ENCODE measurements around the gene ST6GAL2. TPM values are rescaled to one million over a fixed set of nuclear protein-coding genes. Genes with fewer than 3 reads are reported as not detected.

Gene ST6GAL2
- total and polyA plus RNA-seq, 4 donors, result 0.02 to 4.0 (median 0.55) TPM

DNA sequence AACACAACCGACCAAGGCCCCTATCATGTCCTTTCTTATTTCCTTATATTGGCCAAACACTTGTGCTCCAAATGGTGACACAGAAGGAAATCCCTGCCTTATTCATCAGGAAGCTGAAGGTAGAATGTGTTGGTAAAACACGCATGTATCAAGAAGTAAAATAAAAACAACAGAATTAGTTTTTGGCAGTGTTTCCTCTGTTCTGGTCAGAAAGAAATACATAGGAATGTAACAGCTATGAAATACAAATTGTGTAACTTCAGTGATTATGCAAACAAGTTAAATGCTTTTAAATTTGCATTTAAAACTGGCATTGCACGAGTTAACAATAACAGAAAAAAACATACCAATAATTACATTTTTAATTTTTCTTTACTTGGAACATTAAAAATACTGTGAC is 19.3 kb downstream of the ST6GAL2 start:
- ATAC-seq (ENCODE audit: insufficient read depth, low FRiP score) (no peak), DNase-seq (peak in 2 of 3 donors; percentile 55 to 72)
- Histone ChIP-seq H3K27me3 (ENCODE audit: control insufficient read depth in 3 of 3, insufficient read depth in 3 of 3, low read length in 2 of 3) (no peaks in the 10 kb centered on the region), H3K36me3 (ENCODE audit: control insufficient read depth in 4 of 4, insufficient read depth in 4 of 4, low read length in 4 of 4) (no peaks in the 10 kb centered on the region), H3K4me1 (ENCODE audit: control insufficient read depth in 5 of 5, insufficient read depth in 5 of 5, low read length in 5 of 5) (peaks cover 0 to 13% (median 0%) of the 10 kb centered on the region in 5 donors), H3K4me3 (no peak overlapping the region), H3K27ac (ENCODE audit: low read depth in 1 of 2, low read length in 1 of 2) (no peak overlapping the region), H3K9ac (ENCODE audit: insufficient read depth in 1 of 2, low read length in 2 of 2) (no peak overlapping the region), H3K9me3 (ENCODE audit: control insufficient read depth in 4 of 4, insufficient read depth in 3 of 4, low read length in 3 of 4) (no peaks in the 10 kb centered on the region)
- no peak for TF ChIP-seq CTCF (IDR thresholded peaks at IDR 0.05; ENCODE audit: control extremely low read depth, extremely low read depth)
- 45 to 62% methylated on average over 3 of the region's 3 CpGs for WGBS, 2 donors

DNA sequence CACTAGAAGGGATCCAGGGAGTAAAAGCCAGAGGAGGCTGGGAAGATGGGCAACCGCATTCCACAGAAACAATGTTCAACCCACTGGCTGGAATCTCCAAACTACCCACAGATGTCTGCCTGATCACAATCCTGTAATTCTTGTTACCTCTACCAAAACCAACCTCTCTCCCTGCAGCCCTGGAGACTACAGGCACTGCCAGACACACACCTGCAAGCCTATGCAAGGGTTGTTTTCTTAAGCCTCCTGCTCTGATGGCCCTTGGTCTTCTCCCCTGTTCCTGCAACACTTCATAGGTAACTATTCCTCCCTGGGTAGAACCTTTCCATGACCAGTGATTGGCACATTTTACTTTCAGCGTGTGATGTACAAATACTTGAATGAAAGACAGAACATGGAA is 21.9 kb downstream of the ST6GAL2 start:
- H3K9me3 ChIP-seq (ENCODE audit: control insufficient read depth in 4 of 4, insufficient read depth in 3 of 4, low read length in 3 of 4), result peaks cover 0 to 2% (median 0%) of the 10 kb centered on the region in 4 donors
- TF ChIP-seq CTCF (IDR thresholded peaks at IDR 0.05; ENCODE audit: control extremely low read depth, extremely low read depth), result no peak
- no peak overlapping the region for H3K9ac ChIP-seq (ENCODE audit: insufficient read depth in 1 of 2, low read length in 2 of 2)
- ATAC-seq (ENCODE audit: insufficient read depth, low FRiP score), result no peak
- 90 to 94% methylated on average over 2 of the region's 2 CpGs for WGBS, 2 donors
- H3K36me3 ChIP-seq (ENCODE audit: control insufficient read depth in 4 of 4, insufficient read depth in 4 of 4, low read length in 4 of 4), result no peaks in the 10 kb centered on the region
- H3K27ac ChIP-seq (ENCODE audit: low read depth in 1 of 2, low read length in 1 of 2), result no peak overlapping the region
- H3K4me1 ChIP-seq (ENCODE audit: control insufficient read depth in 5 of 5, insufficient read depth in 5 of 5, low read length in 5 of 5), result peaks cover 0 to 13% (median 0%) of the 10 kb centered on the region in 5 donors
- no peaks in the 10 kb centered on the region for H3K27me3 ChIP-seq (ENCODE audit: control insufficient read depth in 3 of 3, insufficient read depth in 3 of 3, low read length in 2 of 3)
- H3K4me3 ChIP-seq, result no peak overlapping the region
- DNase-seq, result no peak

- H3K27me3 ChIP-seq (ENCODE audit: control insufficient read depth in 3 of 3, insufficient read depth in 3 of 3, low read length in 2 of 3), result no peaks in the 10 kb centered on the region
- H3K4me3 ChIP-seq, result no peak overlapping the region
- H3K27ac ChIP-seq (ENCODE audit: low read depth in 1 of 2, low read length in 1 of 2), result no peak overlapping the region
- no peak for ATAC-seq (ENCODE audit: insufficient read depth, low FRiP score)
- DNase-seq, result no peak
- peaks cover 0 to 13% (median 0%) of the 10 kb centered on the region in 5 donors for H3K4me1 ChIP-seq (ENCODE audit: control insufficient read depth in 5 of 5, insufficient read depth in 5 of 5, low read length in 5 of 5)
- peaks cover 0 to 7% (median 3%) of the 10 kb centered on the region in 4 donors for H3K9me3 ChIP-seq (ENCODE audit: control insufficient read depth in 4 of 4, insufficient read depth in 3 of 4, low read length in 3 of 4)
- 57 to 67% methylated on average over 8 of the region's 8 CpGs for WGBS, 2 donors
- no peak for TF ChIP-seq CTCF (IDR thresholded peaks at IDR 0.05; ENCODE audit: control extremely low read depth, extremely low read depth)
- H3K9ac ChIP-seq (ENCODE audit: insufficient read depth in 1 of 2, low read length in 2 of 2), result no peak overlapping the region
- H3K36me3 ChIP-seq (ENCODE audit: control insufficient read depth in 4 of 4, insufficient read depth in 4 of 4, low read length in 4 of 4), result no peaks in the 10 kb centered on the region
Measured at GRCh38 chr2:106863387-106863786, 22.6 kb downstream of the ST6GAL2 start.

- H3K4me3 ChIP-seq, result no peak overlapping the region
- no peaks in the 10 kb centered on the region for H3K4me1 ChIP-seq (ENCODE audit: control insufficient read depth in 5 of 5, insufficient read depth in 5 of 5, low read length in 5 of 5)
- no peaks in the 10 kb centered on the region for H3K36me3 ChIP-seq (ENCODE audit: control insufficient read depth in 4 of 4, insufficient read depth in 4 of 4, low read length in 4 of 4)
- 90 to 91% methylated on average over 4 of the region's 4 CpGs for WGBS, 2 donors
- ATAC-seq (ENCODE audit: insufficient read depth, low FRiP score) (no peak), DNase-seq (no peak)
- H3K9ac ChIP-seq (ENCODE audit: insufficient read depth in 1 of 2, low read length in 2 of 2), result no peak overlapping the region
- H3K9me3 ChIP-seq (ENCODE audit: control insufficient read depth in 4 of 4, insufficient read depth in 3 of 4, low read length in 3 of 4), result peaks cover 0 to 9% (median 3%) of the 10 kb centered on the region in 4 donors
- TF ChIP-seq CTCF (IDR thresholded peaks at IDR 0.05; ENCODE audit: control extremely low read depth, extremely low read depth), result no peak
- H3K27ac ChIP-seq (ENCODE audit: low read depth in 1 of 2, low read length in 1 of 2), result no peak overlapping the region
- no peaks in the 10 kb centered on the region for H3K27me3 ChIP-seq (ENCODE audit: control insufficient read depth in 3 of 3, insufficient read depth in 3 of 3, low read length in 2 of 3)
Measured at GRCh38 chr2:106859498-106859897, 26.5 kb downstream of the ST6GAL2 start.
